NCI-H1436 treated with DMSO at 0.1 percent for 48 hours (cell line): ENCODE measurements around the gene PI4KA.
"Not testable (repeated sequence)": the region's sequence is repeated elsewhere in the genome, so short reads cannot be mapped to it uniquely, and the experiment has no call there.

Experiments used
- DNase-seq: peaks from one replicate; lab custom pipeline; 2025; lab: John Stamatoyannopoulos, UW

PI4KA gene

DNA sequence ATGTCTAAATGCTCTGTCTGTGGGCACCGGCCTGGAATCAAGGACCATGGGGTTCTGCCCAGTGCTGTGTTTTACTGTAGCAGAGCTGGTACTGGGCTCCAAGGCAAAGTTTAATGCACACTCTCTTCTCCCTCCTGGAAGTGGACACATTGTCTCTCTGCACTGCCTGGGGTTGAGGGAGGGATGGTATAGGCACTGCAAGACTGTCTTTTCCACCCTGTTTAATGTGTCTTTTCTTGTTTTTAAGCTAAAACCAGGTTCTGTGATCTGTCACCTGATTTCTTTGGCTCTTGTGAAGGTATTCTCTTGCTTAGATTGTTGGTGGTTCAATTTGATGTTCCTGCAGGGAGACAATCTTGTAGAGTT, 194.0 kb downstream of the PI4KA start:
- DNase-seq: no peak

DNA sequence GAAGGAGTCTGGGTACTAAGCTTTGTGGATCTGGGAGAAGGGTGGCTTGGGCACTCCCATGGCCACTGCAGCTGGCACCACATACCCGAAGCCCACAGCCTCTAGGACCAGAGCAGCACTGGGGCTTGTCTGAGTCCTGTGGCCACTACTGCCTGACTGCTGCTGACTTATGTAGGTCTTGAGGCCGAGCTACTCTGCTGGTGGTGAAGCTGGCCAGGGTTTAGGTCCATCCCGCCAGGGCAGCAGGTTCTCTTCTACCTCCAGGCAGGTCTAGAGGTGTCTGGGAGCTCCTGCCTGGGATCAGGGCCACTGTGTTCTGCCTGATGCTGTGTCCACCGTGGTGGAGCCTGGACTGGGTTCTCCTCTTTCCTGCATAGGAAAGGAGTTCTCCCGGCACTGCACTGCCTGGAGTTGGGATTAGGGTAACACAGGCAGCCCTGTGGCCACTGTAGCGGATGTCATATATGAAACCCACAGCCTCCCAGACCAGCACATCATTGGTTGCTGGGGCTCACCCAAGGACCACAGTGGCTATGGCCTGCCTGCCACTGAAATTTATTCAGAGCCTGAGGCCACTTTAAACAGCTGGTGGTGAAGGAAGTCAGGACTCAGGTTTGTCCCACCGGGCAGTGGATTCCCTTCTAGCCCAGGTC, 194.5 kb downstream of the PI4KA start:
- no peak for DNase-seq

DNA sequence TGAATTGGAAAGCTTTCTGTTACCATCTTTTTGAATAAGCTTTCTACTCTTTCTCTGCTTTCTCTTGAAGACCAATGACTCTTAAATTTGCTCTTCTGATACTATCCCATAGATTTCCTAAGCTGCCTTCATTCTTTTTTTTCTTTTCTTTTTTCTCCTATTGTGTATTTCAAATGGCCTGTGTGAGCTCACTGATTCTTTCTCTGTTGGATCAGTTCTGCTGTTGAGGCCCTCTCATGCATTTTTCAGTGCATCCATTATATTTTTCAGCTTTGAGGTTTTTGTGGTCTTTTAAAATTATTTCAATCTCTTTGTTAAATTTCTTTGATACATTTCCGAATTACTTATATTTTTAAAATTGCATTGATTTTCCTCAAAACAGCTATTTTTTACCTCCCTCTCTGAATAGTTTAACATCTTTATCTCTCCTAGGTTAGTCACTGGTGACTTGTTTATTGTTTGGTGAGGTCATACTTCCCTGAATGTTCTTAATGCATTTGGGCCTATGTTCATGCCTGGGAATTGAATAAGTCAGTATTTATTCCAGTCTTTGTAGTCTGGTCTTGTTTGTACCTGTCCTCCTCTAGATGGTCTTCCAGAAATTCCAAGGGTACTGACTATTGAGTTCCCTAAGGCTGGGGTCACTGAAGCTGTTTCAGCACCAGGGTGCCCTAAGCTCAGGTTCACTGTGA, 195.3 kb downstream of the PI4KA start:
- DNase-seq: no peak

DNA sequence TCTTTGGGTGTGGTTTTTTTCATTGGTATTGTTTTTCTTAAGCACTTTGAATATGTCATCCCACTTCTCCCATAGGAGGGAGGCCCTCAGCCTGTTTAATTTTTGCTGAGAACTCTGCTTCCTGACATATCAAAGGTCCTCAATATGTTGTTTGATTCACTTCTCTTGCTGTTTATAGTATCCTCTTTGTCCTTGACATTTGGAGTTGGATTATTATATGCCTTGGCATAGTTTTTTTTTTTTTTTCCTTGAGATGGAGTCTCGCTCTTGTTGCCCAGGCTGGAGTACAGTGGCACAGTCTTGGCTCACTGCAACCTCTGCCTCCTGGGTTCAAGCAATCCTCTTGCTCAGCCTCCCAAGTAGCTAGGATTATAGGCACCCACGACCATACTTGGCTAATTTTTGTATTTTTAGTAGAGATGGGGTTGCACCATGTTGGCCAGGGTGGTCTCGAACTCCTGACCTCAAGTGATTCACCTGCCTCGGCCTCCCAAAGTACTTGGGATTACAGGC, 196.0 kb downstream of the PI4KA start:
- DNase-seq: not testable (repeated sequence)

DNA sequence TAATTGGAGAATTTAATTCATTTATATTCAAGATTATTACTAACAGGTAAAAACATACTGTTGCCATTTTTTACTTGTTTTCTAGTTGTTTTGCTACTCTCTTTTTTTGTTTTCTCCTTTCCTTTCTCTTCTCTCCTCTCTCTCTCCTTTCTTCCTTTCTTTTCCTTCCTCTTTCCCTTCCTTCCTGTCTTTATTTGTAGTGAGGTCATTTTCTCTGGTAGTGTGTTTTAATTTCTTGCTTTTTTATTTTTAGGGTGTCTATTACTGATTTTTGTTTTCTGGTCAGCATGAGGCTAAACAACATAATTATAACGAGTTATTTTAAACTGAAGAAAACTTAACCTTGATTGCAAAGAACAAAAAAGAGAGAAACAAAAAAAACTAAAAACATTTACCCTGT, 197.1 kb downstream of the PI4KA start:
- no peak for DNase-seq

DNA sequence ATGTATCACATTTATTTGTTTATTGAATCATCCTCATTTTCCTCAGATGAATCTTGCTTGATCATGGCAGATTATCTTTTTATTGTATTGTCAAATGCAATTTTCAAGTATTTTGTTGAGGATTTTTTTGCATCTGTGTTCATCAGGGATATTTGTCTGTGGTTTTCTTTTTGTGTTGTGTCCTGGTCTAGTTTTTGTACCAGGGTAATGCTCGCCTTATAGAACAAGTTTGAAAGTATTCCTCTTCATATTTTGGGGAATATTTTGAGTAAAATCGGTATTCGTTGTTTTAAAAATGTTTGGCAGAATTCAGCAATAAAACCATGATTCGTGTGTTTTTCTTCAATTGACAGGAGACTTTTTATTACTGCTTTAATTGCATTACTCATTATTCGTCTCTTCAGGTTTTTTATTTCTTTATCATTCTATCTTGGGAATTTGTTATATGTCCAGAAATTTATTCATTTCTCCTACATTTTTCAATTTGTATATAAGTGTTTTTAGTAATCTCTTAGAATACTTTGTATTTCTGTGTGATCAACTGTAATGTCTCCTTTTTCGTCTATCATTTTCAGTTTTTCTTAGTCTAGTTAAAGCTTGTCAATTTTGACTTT, 198.1 kb downstream of the PI4KA start:
- DNase-seq: no peak

DNA sequence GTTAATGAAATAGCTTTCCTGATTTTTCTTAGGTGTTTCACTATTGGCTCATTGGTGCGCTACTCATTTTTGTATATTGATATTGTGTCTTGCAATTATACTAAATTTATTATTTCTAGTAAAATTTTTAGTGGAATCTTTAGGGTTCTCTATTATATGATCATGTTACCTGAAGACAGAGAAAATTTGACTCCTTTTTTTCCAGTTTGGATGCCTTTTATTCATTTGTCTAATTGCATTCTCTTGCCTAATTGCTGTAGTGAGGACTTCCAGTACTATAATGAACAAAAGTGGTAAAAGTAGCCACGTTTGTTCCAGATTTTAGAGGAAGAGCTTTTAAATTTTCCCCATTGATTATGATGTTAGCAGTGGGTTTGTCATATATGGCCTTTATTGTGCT, 198.7 kb downstream of the PI4KA start:
- no peak for DNase-seq

DNA sequence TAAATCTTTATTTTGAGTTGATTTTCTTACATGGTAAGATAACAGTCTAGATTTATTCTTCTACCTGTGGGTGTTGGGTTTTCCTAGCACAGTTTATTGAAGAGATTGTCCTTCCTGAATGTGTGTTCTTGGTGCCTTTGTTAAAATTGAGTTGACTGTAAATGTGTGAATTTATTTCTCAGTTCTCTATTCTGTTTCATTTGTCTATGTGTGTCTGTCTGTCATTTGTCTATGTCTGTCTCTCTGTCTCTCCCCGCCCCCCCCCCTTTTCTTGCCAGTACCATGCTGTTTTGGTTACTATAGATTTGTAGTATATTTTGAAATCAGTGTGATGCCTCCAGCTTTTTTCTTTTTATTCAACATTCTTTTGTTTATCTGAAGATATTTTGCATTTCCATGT, 199.4 kb downstream of the PI4KA start:
- no peak for DNase-seq

DNA sequence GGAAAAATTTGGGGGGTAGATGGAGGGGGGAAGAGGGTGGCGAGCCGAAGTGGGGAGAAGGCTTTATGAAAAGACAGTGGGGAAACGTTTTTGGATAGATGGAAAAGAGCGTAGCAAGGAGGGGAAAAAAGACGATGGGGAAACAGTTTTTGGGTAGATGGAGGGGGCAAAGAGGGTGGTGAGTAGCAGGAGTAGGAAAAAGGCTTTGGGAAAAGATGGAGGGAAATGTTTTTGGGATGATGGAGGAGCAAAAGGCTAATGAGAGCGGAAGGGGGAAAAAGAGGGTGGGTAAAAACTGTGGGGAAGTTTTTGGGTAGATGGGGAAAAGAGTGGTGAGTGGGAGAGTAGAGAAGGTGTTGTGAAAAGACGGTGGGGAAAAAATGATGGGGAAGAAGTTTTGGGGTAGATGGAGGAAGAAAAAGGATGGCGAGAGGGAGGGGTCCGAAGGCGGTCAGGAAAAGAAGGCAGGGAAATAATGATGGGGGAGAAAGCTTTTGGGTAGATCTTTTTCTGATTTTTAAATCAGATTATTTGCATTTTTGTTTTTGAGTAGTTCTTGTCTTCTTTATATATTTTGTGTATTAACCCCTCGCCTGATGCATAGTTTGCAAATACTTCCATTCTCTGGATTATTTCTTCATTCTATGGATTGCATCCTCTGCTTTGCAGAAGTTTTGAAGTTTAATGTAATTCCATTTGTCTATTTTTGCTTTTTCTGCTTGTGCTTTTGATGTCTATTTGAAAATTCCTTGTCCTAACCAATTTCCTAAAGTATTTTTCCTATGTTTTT, 200.0 kb downstream of the PI4KA start:
- DNase-seq: no peak

DNA sequence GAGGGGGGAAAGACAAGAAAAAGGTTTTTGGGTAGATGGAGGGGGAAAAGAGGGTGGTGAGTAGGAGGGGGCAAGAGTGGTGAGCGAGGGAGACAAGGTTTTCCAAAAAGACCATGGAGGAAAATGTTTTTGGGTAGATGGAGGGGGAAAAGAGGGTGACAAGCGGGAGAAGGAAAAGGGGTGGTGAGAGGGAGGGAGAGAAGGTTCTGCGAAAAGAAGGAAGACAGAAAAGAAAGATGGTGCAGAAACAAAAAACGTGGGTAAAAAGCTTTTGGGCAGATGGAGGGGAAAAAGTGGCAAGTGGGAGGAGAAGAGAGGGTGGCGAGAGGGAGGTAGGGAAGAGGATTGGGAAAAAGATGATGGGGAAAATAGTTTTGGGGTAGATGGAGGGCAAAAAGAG, 200.6 kb downstream of the PI4KA start:
- no peak for DNase-seq
